ENCODE data around the gene TSC22D3.

TSC22D3 gene

DNA sequence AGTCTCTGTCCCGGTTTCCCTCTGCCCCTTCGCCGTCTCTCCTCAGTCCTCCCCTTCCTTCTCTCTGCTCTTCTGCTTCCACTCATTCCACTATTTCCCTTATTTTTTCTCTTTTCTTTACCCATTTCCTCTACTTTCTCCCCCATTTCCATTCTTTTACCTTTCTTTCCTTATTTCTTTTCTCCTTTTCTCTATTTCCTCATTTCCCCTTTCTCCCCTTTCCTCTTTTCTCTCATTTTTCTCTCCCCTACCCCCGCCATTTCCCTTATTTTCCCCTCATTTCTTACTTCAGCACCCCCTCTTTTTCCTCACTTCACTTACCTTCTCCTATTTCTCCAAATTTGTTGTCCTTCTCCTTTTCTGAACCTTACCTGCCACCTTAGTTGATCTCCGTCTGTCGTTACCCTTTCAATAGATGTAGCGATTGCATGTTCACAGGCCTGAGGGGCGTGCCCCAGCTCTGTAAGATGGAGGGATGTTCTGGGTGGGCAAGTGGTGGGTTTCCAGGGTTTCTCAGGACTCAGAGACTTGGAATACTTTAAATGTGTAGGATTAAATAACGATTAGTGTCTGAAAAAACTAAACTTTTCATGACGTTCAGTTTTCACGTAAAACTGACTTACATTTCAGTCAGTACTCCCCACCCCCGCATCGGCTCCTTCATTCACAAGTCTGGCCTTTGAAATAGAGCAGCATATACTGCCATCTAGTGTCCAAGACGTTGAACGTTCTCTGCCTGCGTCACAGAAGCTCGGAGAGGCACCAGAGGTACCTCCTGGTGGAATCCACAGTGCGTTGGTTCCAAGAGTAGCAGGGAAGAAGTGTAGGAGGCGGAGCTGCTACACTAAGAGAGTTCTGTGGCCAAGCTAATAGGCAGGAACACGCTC lies 1.3 kb upstream of the TSC22D3 start:
- TF ChIP-seq EZH2 (IDR thresholded peaks at IDR 0.05; ENCODE audit: borderline replicate concordance, low read length): no peak
- TF ChIP-seq, protein P1, sequence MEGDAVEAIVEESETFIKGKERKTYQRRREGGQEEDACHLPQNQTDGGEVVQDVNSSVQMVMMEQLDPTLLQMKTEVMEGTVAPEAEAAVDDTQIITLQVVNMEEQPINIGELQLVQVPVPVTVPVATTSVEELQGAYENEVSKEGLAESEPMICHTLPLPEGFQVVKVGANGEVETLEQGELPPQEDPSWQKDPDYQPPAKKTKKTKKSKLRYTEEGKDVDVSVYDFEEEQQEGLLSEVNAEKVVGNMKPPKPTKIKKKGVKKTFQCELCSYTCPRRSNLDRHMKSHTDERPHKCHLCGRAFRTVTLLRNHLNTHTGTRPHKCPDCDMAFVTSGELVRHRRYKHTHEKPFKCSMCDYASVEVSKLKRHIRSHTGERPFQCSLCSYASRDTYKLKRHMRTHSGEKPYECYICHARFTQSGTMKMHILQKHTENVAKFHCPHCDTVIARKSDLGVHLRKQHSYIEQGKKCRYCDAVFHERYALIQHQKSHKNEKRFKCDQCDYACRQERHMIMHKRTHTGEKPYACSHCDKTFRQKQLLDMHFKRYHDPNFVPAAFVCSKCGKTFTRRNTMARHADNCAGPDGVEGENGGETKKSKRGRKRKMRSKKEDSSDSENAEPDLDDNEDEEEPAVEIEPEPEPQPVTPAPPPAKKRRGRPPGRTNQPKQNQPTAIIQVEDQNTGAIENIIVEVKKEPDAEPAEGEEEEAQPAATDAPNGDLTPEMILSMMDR (IDR thresholded peaks at IDR 0.05; ENCODE audit: low read length): peak; percentile 63
- Histone ChIP-seq H3K79me2 (ENCODE audit: insufficient read depth, low read length) (no peaks in the 10 kb centered on the region), H3K27me3 (ENCODE audit: insufficient read depth, low read length) (no peaks in the 10 kb centered on the region), H3F3A (ENCODE audit: insufficient read depth, low read length) (no peaks in the 10 kb centered on the region), H3K4me1 (ENCODE audit: insufficient read depth, low read length, severe bottlenecking) (peaks cover 10% of the 10 kb centered on the region), H3K9me2 (ENCODE audit: low read depth, low read length) (no peaks in the 10 kb centered on the region), H4K20me1 (ENCODE audit: insufficient read depth, low read length) (no peaks in the 10 kb centered on the region), H2AFZ (ENCODE audit: low read length) (no peak overlapping the region), H3K9ac (ENCODE audit: low read length) (no peak overlapping the region), H3K4me3 (ENCODE audit: low read depth, low read length, poor library complexity, severe bottlenecking) (no peak overlapping the region), H3K27ac (ENCODE audit: low read depth, low read length, poor library complexity, severe bottlenecking) (no peak overlapping the region), H3K4me2 (ENCODE audit: low read length) (peak overlapping the region; percentile 44), H3K9me3 (ENCODE audit: low read length) (no peaks in the 10 kb centered on the region), H3K36me3 (ENCODE audit: insufficient read depth, low read length) (no peaks in the 10 kb centered on the region)

GRCh38 chrX:107775000-107775733 lies 420 bp downstream of the TSC22D3 start:
- Histone ChIP-seq H3K9ac (ENCODE audit: low read length) (no peak overlapping the region), H3F3A (ENCODE audit: insufficient read depth, low read length) (no peaks in the 10 kb centered on the region), H4K20me1 (ENCODE audit: insufficient read depth, low read length) (no peaks in the 10 kb centered on the region), H3K4me2 (ENCODE audit: low read length) (peak overlapping the region; percentile 44), H2AFZ (ENCODE audit: low read length) (no peak overlapping the region), H3K27ac (ENCODE audit: low read depth, low read length, poor library complexity, severe bottlenecking) (no peak overlapping the region), H3K9me2 (ENCODE audit: low read depth, low read length) (no peaks in the 10 kb centered on the region), H3K4me3 (ENCODE audit: low read depth, low read length, poor library complexity, severe bottlenecking) (peak overlapping the region; percentile 32), H3K9me3 (ENCODE audit: low read length) (no peaks in the 10 kb centered on the region), H3K4me1 (ENCODE audit: insufficient read depth, low read length, severe bottlenecking) (peaks cover 10% of the 10 kb centered on the region), H3K36me3 (ENCODE audit: insufficient read depth, low read length) (no peaks in the 10 kb centered on the region), H3K27me3 (ENCODE audit: insufficient read depth, low read length) (no peaks in the 10 kb centered on the region), H3K79me2 (ENCODE audit: insufficient read depth, low read length) (no peaks in the 10 kb centered on the region)
- no peak for TF ChIP-seq EZH2 (IDR thresholded peaks at IDR 0.05; ENCODE audit: borderline replicate concordance, low read length)

DNA sequence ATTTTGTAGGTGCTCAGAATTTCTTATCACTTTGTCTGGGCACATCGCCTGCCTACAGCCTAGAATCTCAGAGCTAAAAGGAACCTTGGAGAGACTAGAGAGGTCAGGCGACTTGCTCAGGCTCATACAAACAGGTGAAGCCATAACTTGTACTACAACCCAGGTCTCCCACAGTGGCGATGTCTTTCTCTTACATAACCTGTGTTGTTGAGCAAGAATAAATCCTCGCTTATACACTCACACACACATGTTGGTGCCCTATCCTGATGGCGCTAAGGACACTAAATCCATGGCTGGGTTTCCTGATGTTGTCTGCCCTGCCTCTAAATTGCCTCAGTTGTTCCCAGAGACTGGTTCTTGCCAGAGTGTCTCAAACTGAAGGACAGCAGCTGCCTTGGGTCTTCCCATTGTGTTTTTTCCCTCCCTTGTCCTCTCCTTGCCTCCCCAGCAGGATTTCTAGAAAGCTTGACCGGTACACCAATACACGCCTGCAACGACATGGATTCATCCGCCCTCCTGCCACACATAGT lies 1.6 kb downstream of the TSC22D3 start:
- no peaks in the 10 kb centered on the region for H3K9me2 ChIP-seq (ENCODE audit: low read depth, low read length)
- H3K27me3 ChIP-seq (ENCODE audit: insufficient read depth, low read length): no peaks in the 10 kb centered on the region
- no peak overlapping the region for H3K4me3 ChIP-seq (ENCODE audit: low read depth, low read length, poor library complexity, severe bottlenecking)
- no peaks in the 10 kb centered on the region for H3K36me3 ChIP-seq (ENCODE audit: insufficient read depth, low read length)
- no peaks in the 10 kb centered on the region for H3K79me2 ChIP-seq (ENCODE audit: insufficient read depth, low read length)
- no peak overlapping the region for H3K4me2 ChIP-seq (ENCODE audit: low read length)
- TF ChIP-seq, protein P1 (IDR thresholded peaks at IDR 0.05; ENCODE audit: low read length): no peak
- no peak for TF ChIP-seq EZH2 (IDR thresholded peaks at IDR 0.05; ENCODE audit: borderline replicate concordance, low read length)
- no peaks in the 10 kb centered on the region for H4K20me1 ChIP-seq (ENCODE audit: insufficient read depth, low read length)
- no peaks in the 10 kb centered on the region for H3F3A ChIP-seq (ENCODE audit: insufficient read depth, low read length)
- no peak overlapping the region for H3K9ac ChIP-seq (ENCODE audit: low read length)
- H3K4me1 ChIP-seq (ENCODE audit: insufficient read depth, low read length, severe bottlenecking): peaks cover 10% of the 10 kb centered on the region
- no peaks in the 10 kb centered on the region for H3K9me3 ChIP-seq (ENCODE audit: low read length)
- H2AFZ ChIP-seq (ENCODE audit: low read length): no peak overlapping the region
- H3K27ac ChIP-seq (ENCODE audit: low read depth, low read length, poor library complexity, severe bottlenecking): no peak overlapping the region

Measured in OCI-LY1 (cell line).